Measurements from ENCODE around the gene GSX2. TPM values are rescaled to one million over a fixed set of nuclear protein-coding genes. Genes with fewer than 3 reads are reported as not detected.
"Not testable (repeated sequence)": the region's sequence is repeated elsewhere in the genome, so short reads cannot be mapped to it uniquely, and the experiment has no call there.

Gene GSX2
- total and polyA plus RNA-seq, 4 donors, result not detected

- Histone ChIP-seq H3K4me1 (ENCODE audit: control insufficient read depth in 5 of 5, insufficient read depth in 5 of 5, low read length in 5 of 5) (no peaks in the 10 kb centered on the region), H3K4me3 (no peak overlapping the region), H3K9me3 (ENCODE audit: control insufficient read depth in 4 of 4, insufficient read depth in 3 of 4, low read length in 3 of 4) (peaks cover 0 to 2% (median 0%) of the 10 kb centered on the region in 4 donors), H3K9ac (ENCODE audit: insufficient read depth in 1 of 2, low read length in 2 of 2) (no peak overlapping the region), H3K36me3 (ENCODE audit: control insufficient read depth in 4 of 4, insufficient read depth in 4 of 4, low read length in 4 of 4) (no peaks in the 10 kb centered on the region), H3K27ac (ENCODE audit: low read depth in 1 of 2, low read length in 1 of 2) (no peak overlapping the region), H3K27me3 (ENCODE audit: control insufficient read depth in 3 of 3, insufficient read depth in 3 of 3, low read length in 2 of 3) (peaks cover 0 to 6% (median 0%) of the 10 kb centered on the region in 3 donors)
- TF ChIP-seq CTCF (IDR thresholded peaks at IDR 0.05; ENCODE audit: control extremely low read depth, extremely low read depth), result no peak
- WGBS, 2 donors, result 67 to 84% methylated on average over 5 of the region's 5 CpGs
- DNase-seq (peak in 1 of 3 donors; percentile 13), ATAC-seq (ENCODE audit: insufficient read depth, low FRiP score) (no peak)
Observed at GRCh38 chr4:54118850-54119589, 19.1 kb downstream of the GSX2 start.

GRCh38 chr4:54120518-54120917 lies 20.6 kb downstream of the GSX2 start:
- no peak for DNase-seq
- Histone ChIP-seq H3K4me3 (no peak overlapping the region), H3K36me3 (ENCODE audit: control insufficient read depth in 4 of 4, insufficient read depth in 4 of 4, low read length in 4 of 4) (no peaks in the 10 kb centered on the region), H3K9ac (ENCODE audit: insufficient read depth in 1 of 2, low read length in 2 of 2) (no peak overlapping the region), H3K27ac (ENCODE audit: low read depth in 1 of 2, low read length in 1 of 2) (no peak overlapping the region), H3K9me3 (ENCODE audit: control insufficient read depth in 4 of 4, insufficient read depth in 3 of 4, low read length in 3 of 4) (no peaks in the 10 kb centered on the region), H3K4me1 (ENCODE audit: control insufficient read depth in 5 of 5, insufficient read depth in 5 of 5, low read length in 5 of 5) (no peaks in the 10 kb centered on the region), H3K27me3 (ENCODE audit: control insufficient read depth in 3 of 3, insufficient read depth in 3 of 3, low read length in 2 of 3) (no peaks in the 10 kb centered on the region)
- no peak for TF ChIP-seq CTCF (IDR thresholded peaks at IDR 0.05; ENCODE audit: control extremely low read depth, extremely low read depth)
- ATAC-seq (ENCODE audit: insufficient read depth, low FRiP score), result no peak

- ATAC-seq (ENCODE audit: insufficient read depth, low FRiP score) (no peak), DNase-seq (no peak)
- Histone ChIP-seq H3K9ac (ENCODE audit: insufficient read depth in 1 of 2, low read length in 2 of 2) (no peak overlapping the region), H3K36me3 (ENCODE audit: control insufficient read depth in 4 of 4, insufficient read depth in 4 of 4, low read length in 4 of 4) (no peaks in the 10 kb centered on the region), H3K9me3 (ENCODE audit: control insufficient read depth in 4 of 4, insufficient read depth in 3 of 4, low read length in 3 of 4) (peaks cover 0 to 5% (median 0%) of the 10 kb centered on the region in 4 donors), H3K4me3 (no peak overlapping the region), H3K27me3 (ENCODE audit: control insufficient read depth in 3 of 3, insufficient read depth in 3 of 3, low read length in 2 of 3) (no peaks in the 10 kb centered on the region), H3K4me1 (ENCODE audit: control insufficient read depth in 5 of 5, insufficient read depth in 5 of 5, low read length in 5 of 5) (no peaks in the 10 kb centered on the region), H3K27ac (ENCODE audit: low read depth in 1 of 2, low read length in 1 of 2) (no peak overlapping the region)
- 92 to 97% methylated on average over 1 of the region's 1 CpG for WGBS, 2 donors
- no peak for TF ChIP-seq CTCF (IDR thresholded peaks at IDR 0.05; ENCODE audit: control extremely low read depth, extremely low read depth)
Observed at GRCh38 chr4:54127660-54128059, 27.7 kb downstream of the GSX2 start.

- WGBS, 2 donors, result 94 to 99% methylated on average over 2 of the region's 2 CpGs
- H3K36me3 ChIP-seq (ENCODE audit: control insufficient read depth in 4 of 4, insufficient read depth in 4 of 4, low read length in 4 of 4); H3K4me1 ChIP-seq (ENCODE audit: control insufficient read depth in 5 of 5, insufficient read depth in 5 of 5, low read length in 5 of 5); H3K9me3 ChIP-seq (ENCODE audit: control insufficient read depth in 4 of 4, insufficient read depth in 3 of 4, low read length in 3 of 4); DNase-seq; H3K27me3 ChIP-seq (ENCODE audit: control insufficient read depth in 3 of 3, insufficient read depth in 3 of 3, low read length in 2 of 3); H3K27ac ChIP-seq (ENCODE audit: low read depth in 1 of 2, low read length in 1 of 2); H3K4me3 ChIP-seq; ATAC-seq (ENCODE audit: insufficient read depth, low FRiP score); H3K9ac ChIP-seq (ENCODE audit: insufficient read depth in 1 of 2, low read length in 2 of 2): not testable (repeated sequence)
Observed at GRCh38 chr4:54128694-54129093, 28.7 kb downstream of the GSX2 start.
